Gastrocnemius medialis (tissue), 4 donors: Measurements from ENCODE around the gene FNDC11. TPM values are rescaled to one million over a fixed set of nuclear protein-coding genes. Genes with fewer than 3 reads are reported as not detected.

ENCODE experiments used
- ATAC-seq, 2 donors: fragments of 150-250 bp; one replicate each; pipeline ENCODE4 v1.9.1; 2016
- DNase-seq, 2 donors: peaks; one replicate each; pipeline ENCODE4 v3.0.0-alpha.2; 2019
- H3K27ac ChIP-seq, 4 donors: fragments of 200-600 bp; sonication (generic); 1 replicate in 1 of 4; 2 replicates in 3 of 4; pipeline ENCODE4 v1.5.1; 2016 to 2018; ENCODE audit warnings: mild to moderate bottlenecking in 2 of 4, moderate library complexity in 1 of 4
- H3K27me3 ChIP-seq, 3 donors: fragments of 200-600 bp; sonication (generic) in 2 of 3; 1 replicate in 1 of 3; 2 replicates in 2 of 3; pipeline versions ENCODE4 v1.5.1 to v1.6.0; 2016 to 2019; ENCODE audit warnings: mild to moderate bottlenecking in 1 of 3, moderate library complexity in 1 of 3
- H3K36me3 ChIP-seq, 2 donors: fragments of 200-600 bp; sonication (generic) in 1 of 2; one replicate each; pipeline ENCODE4 v1.5.1; 2017 to 2018
- H3K4me1 ChIP-seq, 2 donors: fragments of 200-600 bp; sonication (generic) in 1 of 2; one replicate each; pipeline ENCODE4 v1.5.1; 2016 to 2017; ENCODE audit warnings: mild to moderate bottlenecking in 2 of 2
- H3K4me3 ChIP-seq, 4 donors: fragments of 200-600 bp; sonication (generic) in 3 of 4; 1 replicate in 1 of 4; 2 replicates in 3 of 4; pipeline ENCODE4 v1.5.1; 2016 to 2019; ENCODE audit warnings: mild to moderate bottlenecking in 2 of 4
- H3K9me3 ChIP-seq, 3 donors: fragments of 200-600 bp; sonication (generic) in 2 of 3; 1 replicate in 1 of 3; 2 replicates in 2 of 3; pipeline ENCODE4 v1.5.1; 2016 to 2019
- POLR2A ChIP-seq, 2 donors: fragments of 450-650 bp; IDR thresholded peaks; one replicate each; pipeline ENCODE4 v1.6.1; 2017; ENCODE audit warnings: antibody characterized with exemption in 2 of 2, mild to moderate bottlenecking in 2 of 2, moderate library complexity in 2 of 2
- in situ Hi-C, 4 donors: fragments of 200-750 bp; cut with MboI; loops; one replicate each; pipeline versions ENCODE4 v1.15.0 to v1.8.0; 2017; ENCODE audit warnings: low sequenced_read_pairs in 4 of 4
- intact Hi-C: fragments of 100-400 bp; cut with DNase I; formaldehyde crosslinking; loops from one replicate; pipeline ENCODE4 v1.15.1; 2023; ENCODE audit warnings: low total_unique reads
- total RNA-seq, 4 donors: library from RNA; depleted of rRNA; stranded (reverse); fragments of >200 nt; gene quantifications; one replicate each; pipeline versions ENCODE4 v1.1.0 to v1.2.3, GENCODE V29; 2016
- TF ChIP-seq, protein P1 (sequence below), 5 experiments: fragments of 450-650 bp in 3 of 5; fragments of 200-600 bp in 2 of 5; sonication (generic) in 2 of 5; IDR thresholded peaks in 4 of 5; conservative IDR thresholded peaks in 1 of 5; 1 replicate in 4 of 5; 2 replicates in 1 of 5; pipeline ENCODE4 v1.5.1; 2016 to 2019; ENCODE audit warnings: antibody characterized with exemption in 5 of 5, mild to moderate bottlenecking in 3 of 5, moderate library complexity in 3 of 5

The FNDC11 gene
- total RNA-seq, 4 donors from 2014 or later: 0.13 TPM; not detected in 3

DNA sequence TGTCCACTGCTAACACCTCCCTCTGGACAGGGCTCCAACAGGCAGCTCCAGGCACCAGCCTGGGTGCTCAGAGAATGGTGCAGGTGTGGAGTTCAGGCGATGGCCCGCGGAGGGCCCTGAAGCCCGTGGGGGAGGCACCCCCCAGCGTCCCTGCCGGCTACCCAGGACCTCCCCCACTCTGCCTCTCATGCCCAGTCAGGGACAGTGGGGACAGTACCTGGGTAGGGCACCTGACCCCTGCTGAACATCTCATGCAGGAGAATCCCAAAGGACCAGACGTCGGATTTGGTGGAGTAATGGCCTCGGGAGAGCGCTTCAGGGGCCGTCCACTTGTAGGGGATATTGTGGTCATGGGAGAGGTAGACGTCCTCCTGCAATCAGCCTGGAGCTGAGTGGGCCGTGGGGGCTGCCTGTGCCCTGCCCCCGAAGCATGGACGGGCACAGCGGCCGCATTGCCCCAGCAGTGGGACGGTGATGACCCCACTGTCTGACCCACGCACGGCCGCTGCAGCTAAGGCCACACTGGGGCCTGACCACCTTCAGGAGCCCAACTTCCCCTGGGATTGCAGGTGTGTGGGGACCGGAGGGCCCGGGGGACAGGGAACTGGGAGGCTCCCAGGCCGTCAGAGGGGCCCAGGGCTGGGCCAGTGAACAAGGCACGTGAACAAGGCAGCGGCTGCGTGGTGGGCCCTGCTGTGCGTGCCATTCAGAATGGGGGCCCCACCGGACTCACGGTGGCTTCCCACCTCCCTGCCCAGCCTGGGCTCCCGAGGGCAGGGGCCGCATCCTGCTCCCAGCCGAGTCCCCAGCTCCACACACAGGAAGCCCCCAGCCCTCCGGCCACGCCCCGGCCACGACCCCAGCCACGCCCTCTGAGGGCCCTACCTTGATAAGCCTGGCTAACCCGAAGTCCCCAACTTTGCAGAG lies 23.8 kb upstream of the FNDC11 start:
- DNase-seq (no peak), ATAC-seq (no peak)
- no peak for TF ChIP-seq POLR2A (IDR thresholded peaks at IDR 0.05)
- TF ChIP-seq, protein P1, sequence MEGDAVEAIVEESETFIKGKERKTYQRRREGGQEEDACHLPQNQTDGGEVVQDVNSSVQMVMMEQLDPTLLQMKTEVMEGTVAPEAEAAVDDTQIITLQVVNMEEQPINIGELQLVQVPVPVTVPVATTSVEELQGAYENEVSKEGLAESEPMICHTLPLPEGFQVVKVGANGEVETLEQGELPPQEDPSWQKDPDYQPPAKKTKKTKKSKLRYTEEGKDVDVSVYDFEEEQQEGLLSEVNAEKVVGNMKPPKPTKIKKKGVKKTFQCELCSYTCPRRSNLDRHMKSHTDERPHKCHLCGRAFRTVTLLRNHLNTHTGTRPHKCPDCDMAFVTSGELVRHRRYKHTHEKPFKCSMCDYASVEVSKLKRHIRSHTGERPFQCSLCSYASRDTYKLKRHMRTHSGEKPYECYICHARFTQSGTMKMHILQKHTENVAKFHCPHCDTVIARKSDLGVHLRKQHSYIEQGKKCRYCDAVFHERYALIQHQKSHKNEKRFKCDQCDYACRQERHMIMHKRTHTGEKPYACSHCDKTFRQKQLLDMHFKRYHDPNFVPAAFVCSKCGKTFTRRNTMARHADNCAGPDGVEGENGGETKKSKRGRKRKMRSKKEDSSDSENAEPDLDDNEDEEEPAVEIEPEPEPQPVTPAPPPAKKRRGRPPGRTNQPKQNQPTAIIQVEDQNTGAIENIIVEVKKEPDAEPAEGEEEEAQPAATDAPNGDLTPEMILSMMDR (IDR thresholded peaks at IDR 0.05 in 4 of 5, conservative IDR thresholded peaks at IDR 0.05 in 1 of 5): no peak
- Histone ChIP-seq H3K27ac (no peak overlapping the region), H3K4me3 (no peak overlapping the region), H3K4me1 (no peaks in the 10 kb centered on the region), H3K27me3 (peaks cover 31 to 43% (median 38%) of the 10 kb centered on the region in 3 donors), H3K9me3 (no peaks in the 10 kb centered on the region), H3K36me3 (no peaks in the 10 kb centered on the region)
- in situ Hi-C loops: loop anchor here in 1 of 4 donors (25.0 kb wide), 1 partner anchor 107 kb away; the partner anchor contains the start of gene GMEB2
- intact Hi-C loops: no loop called here

DNA sequence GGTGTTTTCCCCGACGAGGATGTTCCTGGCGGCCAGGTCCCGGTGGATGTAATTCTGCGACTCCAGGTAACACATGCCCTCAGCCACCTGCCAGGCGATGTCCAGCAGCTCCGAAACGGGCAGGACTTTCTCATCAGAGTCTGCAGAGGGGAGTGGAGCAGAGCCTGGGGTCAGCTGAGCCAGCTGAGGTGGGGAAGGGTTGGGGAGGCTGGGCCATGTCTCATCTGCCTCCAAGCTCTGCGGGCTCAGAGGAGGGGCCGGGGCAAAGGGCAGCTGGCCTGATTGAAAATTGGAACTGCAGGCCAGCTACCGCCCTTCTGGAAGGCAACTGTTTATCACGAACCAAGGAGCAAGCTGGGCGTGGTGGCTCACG lies 23.2 kb upstream of the FNDC11 start:
- no peaks in the 10 kb centered on the region for H3K9me3 ChIP-seq
- ATAC-seq: no peak
- no peak for TF ChIP-seq POLR2A (IDR thresholded peaks at IDR 0.05)
- TF ChIP-seq, protein P1 (IDR thresholded peaks at IDR 0.05 in 4 of 5, conservative IDR thresholded peaks at IDR 0.05 in 1 of 5): no peak
- in situ Hi-C loops: loop anchor here in 1 of 4 donors (25.0 kb wide), 1 partner anchor 107 kb away; the partner anchor contains the start of gene GMEB2
- no peaks in the 10 kb centered on the region for H3K36me3 ChIP-seq
- no peak for DNase-seq
- H3K4me1 ChIP-seq: no peaks in the 10 kb centered on the region
- intact Hi-C loops: no loop called here
- no peak overlapping the region for H3K4me3 ChIP-seq
- H3K27ac ChIP-seq: no peak overlapping the region
- peaks cover 35 to 46% (median 41%) of the 10 kb centered on the region in 3 donors for H3K27me3 ChIP-seq

DNA sequence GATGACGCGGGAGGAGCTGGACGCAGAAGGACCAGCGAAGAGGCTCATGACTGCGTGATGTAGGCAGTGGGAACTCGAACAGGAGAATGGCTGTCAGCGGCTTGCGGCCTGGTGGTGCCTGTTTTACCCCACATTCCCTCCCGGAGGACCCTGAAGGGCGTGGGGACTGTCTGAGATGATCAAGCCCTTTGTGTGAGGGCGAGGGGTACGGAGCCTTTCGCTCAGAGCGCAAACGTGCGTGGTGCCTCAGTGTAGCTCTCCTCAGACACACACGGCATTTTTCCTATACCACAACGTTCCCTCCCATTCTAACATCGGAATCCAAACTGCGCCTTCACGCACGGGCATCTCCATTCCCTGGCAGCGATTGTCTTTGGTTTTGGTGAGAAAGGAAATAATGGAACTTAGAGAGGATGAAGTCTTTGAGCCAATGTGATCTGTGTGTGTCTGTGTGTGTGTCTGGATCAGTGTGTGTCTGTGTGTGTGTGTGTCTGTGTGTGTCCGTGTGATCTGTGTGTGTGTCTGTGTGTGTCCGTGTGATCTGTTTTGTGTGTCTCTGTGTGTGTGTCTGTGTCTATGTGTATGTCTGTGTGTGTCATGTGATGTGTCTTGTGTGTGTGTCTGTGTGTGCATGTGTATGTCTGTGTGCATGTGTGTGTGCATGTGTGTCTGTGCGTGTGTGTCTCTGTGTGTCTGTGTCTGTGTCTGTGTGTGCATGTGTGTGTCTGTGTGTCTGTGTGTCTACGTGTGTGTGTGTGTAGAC lies 22.1 kb upstream of the FNDC11 start:
- intact Hi-C loops: no loop called here
- H3K4me3 ChIP-seq: no peak overlapping the region
- in situ Hi-C loops: loop anchor here in 1 of 4 donors (25.0 kb wide), 1 partner anchor 105 kb away; the partner anchor contains the start of gene GMEB2

DNA sequence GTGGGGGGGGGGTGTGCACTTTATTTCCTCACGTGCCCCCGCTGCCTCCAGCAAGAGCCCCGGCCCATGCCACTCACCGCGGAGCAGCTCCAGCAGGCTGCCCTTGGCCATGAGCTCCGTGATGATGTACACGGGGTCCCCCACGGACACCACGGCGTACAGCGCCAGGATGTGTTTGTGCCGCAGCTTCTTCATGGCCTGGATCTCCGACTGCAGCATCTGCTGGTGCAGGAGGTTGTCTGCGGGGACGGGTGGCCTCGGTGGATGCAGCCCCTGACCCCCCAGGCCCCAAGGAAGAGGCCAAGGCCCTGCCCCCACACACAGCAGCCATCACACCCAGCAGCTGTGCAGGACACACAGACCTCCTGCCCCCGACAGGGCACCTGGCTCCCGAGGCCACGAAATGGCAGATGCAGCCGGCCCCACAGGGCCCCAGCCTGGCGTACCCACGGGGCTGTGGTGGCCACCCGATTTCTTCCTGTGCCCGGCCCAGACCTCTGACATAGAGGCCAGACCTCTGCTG lies 21.4 kb upstream of the FNDC11 start:
- intact Hi-C loops (no loop called here), in situ Hi-C loops (loop anchor here in 1 of 4 donors (25.0 kb wide), 1 partner anchor 105 kb away; the partner anchor contains the start of gene GMEB2)
- no peak for DNase-seq
- peaks cover 45 to 55% (median 45%) of the 10 kb centered on the region in 3 donors for H3K27me3 ChIP-seq
- TF ChIP-seq, protein P1 (IDR thresholded peaks at IDR 0.05 in 4 of 5, conservative IDR thresholded peaks at IDR 0.05 in 1 of 5): no peak
- TF ChIP-seq POLR2A (IDR thresholded peaks at IDR 0.05): no peak
- H3K36me3 ChIP-seq: no peaks in the 10 kb centered on the region
- no peaks in the 10 kb centered on the region for H3K4me1 ChIP-seq
- H3K27ac ChIP-seq: no peak overlapping the region
- ATAC-seq: no peak
- no peak overlapping the region for H3K4me3 ChIP-seq
- H3K9me3 ChIP-seq: no peaks in the 10 kb centered on the region

More for the DNA sequence above, 22.1 kb upstream of the FNDC11 start:
- ATAC-seq (no peak), DNase-seq (no peak)
- no peak for TF ChIP-seq POLR2A (IDR thresholded peaks at IDR 0.05)
- TF ChIP-seq, protein P1 (IDR thresholded peaks at IDR 0.05 in 4 of 5, conservative IDR thresholded peaks at IDR 0.05 in 1 of 5): no peak
- H3K4me1 ChIP-seq: no peaks in the 10 kb centered on the region
- H3K27ac ChIP-seq: no peak overlapping the region
- H3K27me3 ChIP-seq: peaks cover 41 to 54% (median 44%) of the 10 kb centered on the region in 3 donors
- no peaks in the 10 kb centered on the region for H3K36me3 ChIP-seq
- H3K9me3 ChIP-seq: no peaks in the 10 kb centered on the region
